Subcutaneous adipose tissue (tissue), 4 donors: ENCODE results near the gene IL22RA2. TPM values are rescaled to one million over a fixed set of nuclear protein-coding genes. Genes with fewer than 3 reads are reported as not detected.

Source experiments
- CTCF ChIP-seq: fragments of 450-650 bp; IDR thresholded peaks from one replicate; pipeline ENCODE4 v1.5.1; 2016; ENCODE audit warnings: low read depth, mild to moderate bottlenecking, control low read depth, antibody characterized with exemption, moderate library complexity
- total RNA-seq, 4 donors: library from RNA; depleted of rRNA; stranded (reverse); fragments of >200 nt; gene quantifications; one replicate each; pipeline ENCODE4 v1.1.0, GENCODE V29; 2016

Gene IL22RA2
- total RNA-seq, 4 donors from 2014 or later, result not detected

- TF ChIP-seq CTCF, result no peak
Measured at GRCh38 chr6:137136065-137136464, 37.4 kb downstream of the IL22RA2 start.

- TF ChIP-seq CTCF, result no peak
Measured at GRCh38 chr6:137134483-137134882, 39.0 kb downstream of the IL22RA2 start.

GRCh38 chr6:137133122-137133521, 40.3 kb downstream of the IL22RA2 start:
- no peak for TF ChIP-seq CTCF

GRCh38 chr6:137126875-137127485, 46.5 kb downstream of the IL22RA2 start:
- TF ChIP-seq CTCF, result no peak

GRCh38 chr6:137123078-137123477, 50.4 kb downstream of the IL22RA2 start:
- no peak for TF ChIP-seq CTCF

- TF ChIP-seq CTCF, result no peak
Measured at GRCh38 chr6:137122612-137123011, 50.8 kb downstream of the IL22RA2 start.

- no peak for TF ChIP-seq CTCF
Measured at GRCh38 chr6:137121401-137121997, 51.9 kb downstream of the IL22RA2 start.
